Left cardiac atrium (tissue), 4 donors: ENCODE measurements around the gene VIPR2. TPM values are rescaled to one million over a fixed set of nuclear protein-coding genes. Genes with fewer than 3 reads are reported as not detected.
"Not testable (repeated sequence)": the region's sequence is repeated elsewhere in the genome, so short reads cannot be mapped to it uniquely, and the experiment has no call there.

Experiments
- ATAC-seq, 2 donors: fragments of 200-7000 bp; cut with Tn5 transposase; one replicate each; pipeline ENCODE4 v1.9.1; 2020; ENCODE audit warnings: mild to moderate bottlenecking in 2 of 2, moderate library complexity in 2 of 2
- DNase-seq: peaks from one replicate; pipeline ENCODE4 v3.0.0-alpha.2; 2020
- intact Hi-C, 2 donors: fragments of 100-400 bp; cut with DNase I; formaldehyde crosslinking; loops; one replicate each; pipeline versions ENCODE4 v1.14.1 to v1.15.1; 2022 to 2023
- total RNA-seq, 2 donors: library from RNA; stranded (reverse); fragmentation: NEBNext Ultra II Directional; extraction: Animal tissue kit (Norgen Biotek cat#: 25700); gene quantifications; one replicate each; pipeline ENCODE4 v1.2.1, GENCODE V29; 2021
- donor health status: DM: no; HTN: yes; CAD: no.
- donor health status: DM: no; HTN: yes; CAD: no; lungs with severe emphysema.
- donor health status: DM: yes; HTN: yes; CAD: no.
- donor health status: Dilated cardiomyopathy.

Gene VIPR2
- total RNA-seq, 2 donors from 2014 or later: 6.3 to 8.5 TPM

DNA sequence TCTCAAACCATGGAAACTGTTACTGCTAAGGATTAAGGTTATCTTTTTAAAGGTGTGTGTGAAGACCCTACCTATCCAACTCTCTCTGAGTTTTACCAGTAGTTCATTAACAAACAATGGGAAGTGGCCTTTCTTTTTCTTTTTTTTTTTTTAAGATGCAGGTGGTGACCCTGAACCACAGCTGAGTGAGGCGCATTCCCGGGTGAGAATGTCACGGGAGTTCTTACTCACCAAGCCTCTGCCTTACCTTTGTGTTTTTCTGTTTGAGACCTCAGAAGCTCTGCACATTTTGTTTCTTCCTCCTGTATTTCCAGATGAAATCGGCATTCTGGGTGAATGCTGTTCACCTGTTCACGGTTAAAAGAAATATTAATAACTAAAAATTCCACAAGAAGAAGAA is 2.5 kb downstream of the VIPR2 start:
- no peak for ATAC-seq
- DNase-seq: no peak
- intact Hi-C loops: loop anchor here in 1 of 2 donors (5.0 kb wide), 1 partner anchor 110 kb away; no protein-coding TSS in a partner anchor

DNA sequence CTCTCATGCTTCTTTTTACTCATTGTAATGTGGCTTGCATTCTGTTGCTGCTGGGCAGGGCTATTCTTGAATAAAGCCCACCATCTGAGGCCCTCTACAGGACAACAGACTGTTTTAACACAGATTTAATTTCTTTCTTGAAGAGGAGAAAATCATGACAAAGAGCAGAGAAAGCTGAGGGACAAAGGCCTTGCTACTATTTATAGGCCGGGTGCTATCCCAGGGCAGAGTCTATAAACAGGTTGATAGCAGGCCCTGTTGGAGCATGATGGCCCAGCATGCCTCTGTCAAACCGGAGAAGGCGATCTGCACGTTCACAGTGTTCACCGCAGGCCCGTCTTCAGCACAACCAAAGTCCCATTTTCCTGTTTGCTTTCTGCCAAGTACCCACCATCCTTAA is 3.0 kb downstream of the VIPR2 start:
- DNase-seq (no peak), ATAC-seq (peak; percentile 14 to 35)
- intact Hi-C loops: loop anchor here in 1 of 2 donors (5.0 kb wide), 1 partner anchor 109 kb away; no protein-coding TSS in a partner anchor

- intact Hi-C loops: loop anchor here in 1 of 2 donors (5.0 kb wide), 1 partner anchor 109 kb away; no protein-coding TSS in a partner anchor
- ATAC-seq (no peak), DNase-seq (no peak)
These were observed 3.5 kb downstream of the VIPR2 start for GRCh38 chr7:159141167-159141566.

GRCh38 chr7:159140170-159140910 is 4.3 kb downstream of the VIPR2 start:
- no peak for ATAC-seq
- no peak for DNase-seq
- intact Hi-C loops: loop anchor here in 1 of 2 donors (5.0 kb wide), 1 partner anchor 108 kb away; no protein-coding TSS in a partner anchor

DNA sequence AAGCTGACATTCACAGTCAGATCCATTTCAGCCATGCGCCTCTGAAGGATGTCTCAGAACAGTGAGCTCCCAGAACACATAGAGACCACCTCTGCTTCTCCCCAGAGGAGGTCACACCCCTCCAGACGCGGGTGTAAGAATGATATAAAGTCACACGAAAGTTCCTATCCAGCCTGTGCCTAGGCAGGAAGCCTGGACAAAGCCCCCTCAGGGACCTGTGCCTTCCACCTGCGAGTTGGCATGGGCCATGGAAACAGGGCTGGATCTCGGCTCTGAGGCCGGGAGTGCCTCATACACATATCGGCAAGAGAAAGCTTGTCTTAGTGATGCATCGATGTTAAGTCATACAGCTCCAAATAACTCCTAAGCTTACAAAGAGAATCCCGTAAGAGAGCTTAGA is 5.0 kb downstream of the VIPR2 start:
- DNase-seq: no peak
- no peak for ATAC-seq
- intact Hi-C loops: loop anchor here in 1 of 2 donors (5.0 kb wide), 1 partner anchor 107 kb away; no protein-coding TSS in a partner anchor

- ATAC-seq: no peak
- no peak for DNase-seq
- intact Hi-C loops: no loop called here
These were observed 5.5 kb downstream of the VIPR2 start for GRCh38 chr7:159139202-159139601.

- ATAC-seq (no peak), DNase-seq (no peak)
- intact Hi-C loops: no loop called here
These were observed 6.2 kb downstream of the VIPR2 start for GRCh38 chr7:159138508-159138907.

DNA sequence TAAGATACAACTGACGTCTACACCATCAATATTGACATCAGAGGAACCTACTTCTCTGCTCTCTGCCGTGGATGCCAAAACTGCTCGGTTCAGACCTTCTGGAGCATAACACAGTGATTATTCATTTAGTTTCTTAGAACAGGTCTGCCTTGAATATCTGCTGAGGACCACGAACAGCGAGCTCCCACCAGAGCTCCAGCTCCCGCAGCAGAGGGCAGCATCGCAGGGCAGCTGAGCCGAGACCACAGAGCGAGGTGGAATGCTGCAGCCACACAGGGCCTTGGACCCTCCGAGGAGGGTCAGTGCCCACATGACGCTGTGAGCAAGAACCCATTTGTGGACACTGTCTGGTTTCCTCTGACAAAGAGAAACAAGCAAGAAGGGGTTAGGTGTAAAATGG is 6.8 kb downstream of the VIPR2 start:
- intact Hi-C loops: no loop called here
- no peak for ATAC-seq
- DNase-seq: no peak

DNA sequence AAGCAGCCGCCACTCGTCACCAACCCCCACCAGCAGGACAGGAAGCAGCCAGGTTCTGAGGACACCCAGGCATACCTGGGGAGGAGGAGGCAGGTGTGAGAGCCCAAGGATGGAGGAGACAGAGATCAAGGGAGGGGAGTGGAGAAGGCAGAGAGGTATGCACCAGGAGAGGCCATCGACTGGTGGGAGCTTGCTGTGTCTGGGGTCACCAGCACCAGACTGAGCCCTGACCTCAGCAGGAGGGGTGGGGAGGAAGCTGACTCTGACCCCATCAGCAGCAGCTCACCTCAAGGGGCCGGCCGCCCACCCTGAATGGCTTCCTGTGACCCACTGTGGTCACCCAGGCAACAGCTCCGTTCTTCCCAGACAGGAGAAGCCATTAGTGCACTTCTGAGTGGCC is 7.8 kb downstream of the VIPR2 start:
- DNase-seq: no peak
- no peak for ATAC-seq
- intact Hi-C loops: no loop called here

GRCh38 chr7:159136442-159136841 is 8.2 kb downstream of the VIPR2 start:
- intact Hi-C loops: no loop called here
- DNase-seq (no peak), ATAC-seq (no peak)

GRCh38 chr7:159136013-159136412 is 8.7 kb downstream of the VIPR2 start:
- ATAC-seq (no peak), DNase-seq (no peak)
- intact Hi-C loops: no loop called here

DNA sequence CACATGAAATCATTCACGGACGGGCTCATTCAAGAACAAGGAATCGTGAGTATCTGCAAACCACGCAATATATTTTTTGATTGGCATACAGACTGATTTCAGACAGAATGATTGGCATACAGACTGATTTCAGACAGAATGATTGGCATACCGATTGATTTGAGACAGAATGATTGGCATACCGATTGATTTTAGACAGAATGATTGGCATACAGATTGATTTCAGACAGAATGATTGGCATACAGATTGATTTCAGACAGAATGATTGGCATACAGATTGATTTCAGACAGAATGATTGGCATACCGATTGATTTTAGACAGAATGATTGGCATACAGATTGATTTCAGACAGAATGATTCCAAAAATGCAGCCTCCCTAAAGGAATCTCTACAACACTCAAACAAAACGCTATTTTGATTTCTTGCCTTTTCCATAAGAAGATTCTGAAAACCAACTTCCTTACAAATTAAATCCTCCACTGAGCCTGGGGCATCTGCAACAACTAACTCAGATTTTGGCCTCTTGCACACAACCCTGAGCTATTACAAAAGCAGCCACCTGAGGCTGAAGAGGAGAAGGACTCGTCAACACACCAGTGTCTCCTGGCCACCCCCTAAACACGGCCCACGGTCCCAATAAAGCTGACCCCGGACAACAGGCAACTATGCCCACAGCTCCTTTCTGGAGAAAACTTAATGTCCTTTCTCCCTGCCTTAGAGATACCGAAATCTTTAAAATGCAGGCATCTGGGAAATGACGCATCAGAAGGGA is 11.8 kb downstream of the VIPR2 start:
- DNase-seq, intact Hi-C loops, ATAC-seq: not testable (repeated sequence)

DNA sequence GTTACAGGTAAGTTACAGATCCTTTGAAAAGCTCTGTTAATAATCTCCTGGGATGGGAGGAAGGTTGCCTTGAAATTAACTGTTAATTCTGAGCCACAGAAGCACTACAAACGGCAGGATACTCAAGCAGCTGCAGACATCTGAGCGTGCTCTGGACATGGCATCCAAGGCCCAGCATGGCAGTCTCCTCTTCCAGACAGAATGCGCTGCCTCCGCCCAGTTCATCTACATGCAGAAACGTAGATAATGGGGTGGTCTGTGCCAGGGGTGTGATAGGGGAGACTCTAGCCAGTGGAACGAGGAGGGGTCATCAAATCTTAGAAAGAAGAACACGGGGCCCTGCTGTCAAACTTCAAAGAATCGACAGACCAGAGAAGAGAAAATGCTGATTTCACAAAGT is 13.8 kb downstream of the VIPR2 start:
- intact Hi-C loops: no loop called here
- DNase-seq: no peak
- ATAC-seq: no peak

- DNase-seq (no peak), ATAC-seq (no peak)
- intact Hi-C loops: no loop called here
These were observed 14.4 kb downstream of the VIPR2 start for GRCh38 chr7:159130199-159130775.

- DNase-seq: no peak
- ATAC-seq: no peak
- intact Hi-C loops: no loop called here
These were observed 15.9 kb downstream of the VIPR2 start for GRCh38 chr7:159128767-159129166.

DNA sequence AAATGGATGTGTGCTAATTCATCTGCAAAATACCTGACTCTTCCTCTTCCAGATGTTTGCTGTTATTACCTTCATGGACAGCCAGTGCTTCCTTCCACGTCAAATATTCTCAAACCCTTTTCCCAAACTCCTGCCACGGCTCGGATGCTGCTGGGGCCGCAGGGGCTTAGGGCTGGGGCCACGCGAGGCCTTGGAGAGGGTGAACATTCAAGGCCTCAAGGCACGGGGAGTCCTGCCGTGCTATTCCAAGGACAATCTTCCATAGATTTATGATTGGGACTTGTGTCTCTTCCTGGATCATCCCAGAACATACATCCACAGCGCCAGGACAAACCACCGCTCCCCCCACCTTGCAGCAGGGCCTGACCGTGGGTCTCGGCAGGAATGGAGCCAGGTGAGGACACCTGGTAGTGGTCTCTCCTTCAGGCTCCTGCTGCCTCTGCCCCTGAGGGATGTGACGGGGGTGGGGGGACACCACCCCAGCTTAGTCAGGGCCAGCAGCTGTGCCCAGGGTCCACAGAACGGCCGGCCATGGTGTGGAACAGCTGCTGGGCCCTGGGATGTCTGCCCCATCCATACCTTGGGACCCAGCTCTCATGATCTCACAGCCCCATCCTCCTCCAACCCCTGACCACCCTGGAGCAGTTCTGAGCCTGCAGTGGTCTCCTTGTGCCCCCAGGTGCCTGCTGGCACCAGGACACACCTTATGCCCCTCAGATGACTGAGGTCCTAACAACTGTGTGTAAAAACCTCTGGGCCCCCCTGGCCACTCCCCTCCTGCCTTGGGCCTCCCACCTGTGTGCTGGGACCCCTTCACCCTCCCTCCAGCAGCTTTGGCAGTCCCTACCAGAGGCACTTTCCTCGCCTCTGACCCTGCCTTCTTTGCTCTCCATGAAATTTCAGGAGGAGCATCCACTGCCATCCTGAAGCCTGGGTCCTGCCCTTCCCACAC is 16.7 kb downstream of the VIPR2 start:
- no peak for ATAC-seq
- intact Hi-C loops: no loop called here
- no peak for DNase-seq

DNA sequence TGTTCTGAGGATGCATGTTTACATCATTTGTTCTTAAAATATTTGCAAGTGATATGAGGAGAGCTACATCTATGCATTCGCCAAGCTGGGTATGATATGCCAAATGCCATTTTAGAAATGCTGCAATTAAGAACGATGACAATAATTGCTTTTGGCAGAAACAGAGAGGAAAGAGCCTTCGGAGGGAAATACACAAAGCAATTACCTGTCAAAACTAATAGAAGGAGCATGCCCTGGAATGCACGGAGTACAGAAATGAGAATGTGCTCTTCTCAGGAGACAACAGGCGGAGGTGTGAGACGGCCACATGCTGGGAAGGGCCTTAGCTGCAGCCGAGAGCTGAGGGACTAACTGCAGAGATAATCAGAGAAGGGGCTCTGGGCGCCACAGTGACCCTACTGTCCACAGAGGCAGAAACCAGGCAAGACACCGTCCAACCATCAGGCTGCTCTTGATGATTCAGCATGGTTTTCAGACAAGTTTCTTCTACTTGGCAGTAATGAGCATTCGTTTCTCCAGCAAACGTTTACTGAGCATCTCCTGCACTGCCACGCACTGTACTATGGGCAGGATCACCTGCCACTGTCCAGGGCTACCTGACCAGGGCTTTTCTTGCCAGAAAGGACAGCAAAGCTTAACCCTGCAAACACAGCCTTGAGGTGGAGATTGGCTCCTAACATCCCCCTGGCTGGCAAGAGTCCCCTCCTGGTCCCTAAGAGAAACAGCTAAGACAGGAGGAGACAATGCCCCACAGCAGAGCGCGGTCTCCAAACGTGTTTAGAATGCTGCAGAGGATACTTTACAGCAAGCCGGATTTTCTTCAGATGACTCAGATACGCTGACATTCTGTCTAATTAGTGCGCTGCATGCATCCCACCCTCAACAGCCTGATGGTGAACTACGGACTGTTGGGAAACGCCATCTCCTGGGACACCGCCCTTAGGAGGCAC is 18.1 kb downstream of the VIPR2 start:
- intact Hi-C loops: no loop called here
- no peak for ATAC-seq
- DNase-seq: no peak

- DNase-seq (no peak), ATAC-seq (no peak)
- intact Hi-C loops: no loop called here
These were observed 18.8 kb downstream of the VIPR2 start for GRCh38 chr7:159125955-159126270.
